PC-9 (cell line): ENCODE measurements around the gene ACADS.

Experiments used
- CTCF ChIP-seq: fragments of 200-600 bp; sonication (generic); conservative IDR thresholded peaks from 2 replicates; pipeline ENCODE4 v1.6.1; 2017; ENCODE audit warnings: mixed run types, antibody characterized with exemption, mild to moderate bottlenecking, moderate library complexity
- EZH2 ChIP-seq: fragments of 200-600 bp; sonication (generic); IDR thresholded peaks from 2 replicates; pipeline ENCODE4 v1.8.0; 2017; ENCODE audit warnings: antibody characterized with exemption, low read depth

GRCh38 chr12:120692524-120693033, 33.0 kb upstream of the ACADS start:
- no peak for TF ChIP-seq EZH2
- no peak for TF ChIP-seq CTCF
